Hepatic stellate cell (primary cell): ENCODE data around the gene POLD4.
"Not testable (repeated sequence)": the region's sequence is repeated elsewhere in the genome, so short reads cannot be mapped to it uniquely, and the experiment has no call there.

Source experiments
- DNase-seq: peaks from one replicate; pipeline ENCODE4 v3.0.0; 2011; ENCODE audit warnings: low spot score

The POLD4 gene

GRCh38 chr11:67353317-67354074, at the start of gene POLD4:
TSS of gene POLD4 (minus strand) at chr11:67353546. CDS start at chr11:67353399, 147 bp downstream.
- peak; percentile 98 for DNase-seq

DNA sequence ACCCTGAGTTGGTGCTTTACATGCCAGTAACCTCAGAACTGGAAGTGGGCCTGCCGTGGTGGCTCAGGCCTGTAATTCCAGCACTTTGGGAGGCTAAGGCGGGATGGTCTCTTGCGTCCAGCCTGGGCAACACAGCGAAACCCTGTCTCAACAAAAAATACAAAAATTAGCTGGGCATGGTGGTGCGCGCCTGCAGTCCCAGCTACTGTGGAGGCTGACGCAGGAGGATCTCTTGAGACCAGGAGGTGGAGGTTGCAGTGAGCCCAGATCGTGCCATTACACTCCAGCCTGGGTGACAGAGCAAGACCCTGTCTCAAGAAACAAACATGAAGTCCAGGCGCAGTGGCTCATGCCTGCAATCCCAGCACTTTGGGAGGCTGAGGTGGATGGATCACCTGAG, 49.7 kb upstream of the POLD4 start:
- DNase-seq = not testable (repeated sequence)

- DNase-seq = not testable (repeated sequence)
Measured at GRCh38 chr11:67402192-67402839, 49.0 kb upstream of the POLD4 start.

- peak; percentile 98 for DNase-seq
Measured at GRCh38 chr11:67401495-67402191, 48.3 kb upstream of the POLD4 start, which contains the start of gene PPP1CA. TSS of gene PPP1CA (minus strand) at chr11:67401858. CDS start at chr11:67401782, 76 bp downstream.

- DNase-seq = no peak
Measured at GRCh38 chr11:67400942-67401494, 47.7 kb upstream of the POLD4 start.

DNA sequence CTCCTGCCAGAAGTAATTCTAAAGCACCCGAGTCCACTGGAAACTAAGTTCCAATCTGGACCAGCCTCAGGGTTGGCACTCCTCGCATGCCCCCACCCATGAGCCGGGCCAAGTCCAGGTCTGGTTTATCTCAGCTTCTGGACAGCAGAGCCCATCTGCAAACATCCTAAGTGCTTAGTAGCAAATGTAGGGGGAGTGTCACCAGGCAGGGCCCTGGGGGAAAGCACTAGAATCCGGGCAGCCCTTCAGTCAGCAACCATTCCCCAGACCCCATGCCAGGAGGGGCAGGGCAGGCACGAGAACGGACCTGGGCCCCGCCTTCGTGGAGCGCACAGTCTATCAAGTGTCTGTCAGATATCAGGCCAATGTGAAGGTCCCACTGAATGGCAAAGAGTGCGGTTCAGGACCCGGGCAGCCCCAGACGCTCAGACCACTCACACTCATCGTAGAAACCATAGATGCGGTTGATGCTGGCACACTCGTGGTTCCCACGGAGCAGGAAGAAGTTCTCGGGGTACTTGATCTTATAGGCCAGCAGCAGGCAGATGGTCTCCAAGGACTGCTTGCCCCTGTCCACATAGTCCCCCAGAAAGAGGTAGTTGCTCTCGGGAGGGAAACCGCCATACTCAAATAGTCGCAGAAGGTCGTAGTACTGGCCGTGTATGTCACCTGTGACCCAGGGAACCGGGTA, 47.0 kb upstream of the POLD4 start:
- no peak for DNase-seq

DNA sequence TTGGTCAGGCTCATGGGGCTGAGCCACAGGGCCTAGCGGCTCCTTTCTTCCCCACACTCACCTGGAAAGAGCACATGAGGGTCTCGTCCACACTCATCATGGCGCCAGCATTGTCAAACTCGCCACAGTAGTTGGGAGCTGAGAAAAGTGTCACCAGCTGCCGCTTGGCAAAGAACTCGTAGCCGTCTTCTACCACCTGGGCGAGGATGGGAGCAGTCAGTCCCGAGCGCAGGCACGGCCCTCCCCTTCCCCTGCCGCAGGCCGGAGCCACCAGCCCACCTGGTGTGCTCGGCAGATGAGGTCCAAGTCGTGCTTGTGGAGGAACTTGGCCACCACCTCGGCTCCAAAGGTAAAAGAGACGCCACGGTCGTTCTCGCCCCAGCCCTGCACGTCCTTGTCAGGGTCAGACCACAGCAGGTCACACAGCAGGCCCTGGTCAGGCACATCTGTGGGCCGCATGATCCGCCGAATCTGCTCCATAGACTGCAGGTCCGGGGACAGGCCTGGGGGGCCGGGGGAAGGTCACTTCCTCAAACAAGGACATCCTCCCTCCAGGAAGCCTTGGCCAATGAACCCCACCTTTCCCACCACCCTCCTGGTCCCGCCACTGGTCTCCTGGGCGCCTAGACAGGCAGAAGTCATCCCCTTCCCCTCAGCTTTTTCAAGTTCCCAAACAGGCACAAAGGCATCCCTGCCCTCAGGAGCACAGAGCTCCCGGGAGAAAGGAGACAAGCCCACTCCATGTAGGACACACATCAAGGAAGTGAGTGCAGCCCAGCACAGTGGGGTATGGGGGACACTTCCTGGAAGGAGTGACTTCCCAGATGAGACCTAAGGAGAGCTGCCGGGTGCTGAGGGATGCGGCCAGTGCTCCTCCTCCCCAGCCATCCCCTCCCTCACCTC, 45.6 kb upstream of the POLD4 start:
- no peak for DNase-seq

GRCh38 chr11:67397986-67398660, 44.8 kb upstream of the POLD4 start:
- no peak for DNase-seq

- DNase-seq = no peak
Measured at GRCh38 chr11:67397536-67397935, 44.2 kb upstream of the POLD4 start.

DNA sequence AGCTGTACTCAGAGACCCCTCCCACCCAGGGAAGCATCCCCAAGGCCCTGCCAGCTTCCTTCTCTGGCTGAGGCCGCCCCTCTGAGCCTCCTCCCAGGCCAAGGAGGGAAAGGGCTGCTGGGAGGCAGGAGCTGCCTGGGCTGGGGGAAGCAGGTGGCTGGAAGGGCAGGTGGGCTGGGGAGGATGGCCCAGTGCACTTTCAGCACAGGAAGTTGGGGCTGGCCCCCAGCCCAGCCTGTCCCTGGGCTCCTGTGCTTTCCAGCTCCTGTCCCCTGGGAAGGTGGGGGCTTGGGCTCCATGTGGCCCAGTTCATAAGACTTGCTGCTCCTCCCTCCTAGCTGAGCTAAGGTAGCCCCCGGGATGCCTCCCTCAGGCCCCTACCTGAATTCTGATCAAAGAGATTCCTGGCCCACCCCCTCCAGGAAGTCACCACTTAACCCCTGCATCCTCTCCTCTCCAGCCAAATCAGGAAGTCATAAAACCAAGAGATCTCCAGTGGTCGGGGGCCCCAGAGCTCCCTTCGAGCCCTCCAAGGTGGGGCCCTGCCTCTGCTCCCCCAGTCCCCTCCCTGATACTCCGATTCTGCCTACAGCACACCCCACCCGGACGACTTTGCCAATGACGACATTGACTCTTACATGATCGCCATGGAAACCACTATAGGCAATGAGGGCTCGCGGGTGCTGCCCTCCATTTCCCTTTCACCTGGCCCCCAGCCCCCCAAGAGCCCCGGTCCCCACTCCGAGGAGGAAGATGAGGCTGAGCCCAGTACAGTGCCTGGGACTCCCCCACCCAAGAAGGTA, 43.4 kb upstream of the POLD4 start:
- DNase-seq = no peak

DNA sequence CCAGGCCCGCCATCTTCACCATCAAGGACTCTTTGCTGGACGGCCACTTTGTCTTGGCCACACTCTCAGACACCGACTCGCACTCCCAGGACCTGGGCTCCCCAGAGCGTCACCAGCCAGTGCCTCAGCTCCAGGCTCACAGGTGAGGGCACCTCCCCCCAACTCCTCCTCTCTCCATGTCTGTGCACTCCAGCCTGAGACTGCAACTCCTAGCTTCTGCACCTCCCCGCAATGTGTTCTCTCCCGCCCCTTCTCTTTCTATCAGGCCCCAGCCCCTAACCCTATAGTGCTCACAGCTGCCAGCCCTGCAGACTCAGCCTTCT, 42.9 kb upstream of the POLD4 start:
- no peak for DNase-seq

- DNase-seq = no peak
Measured at GRCh38 chr11:67395555-67396258, 42.4 kb upstream of the POLD4 start.

- DNase-seq = no peak
Measured at GRCh38 chr11:67393990-67394389, 40.6 kb upstream of the POLD4 start.

GRCh38 chr11:67393437-67393836, 40.1 kb upstream of the POLD4 start:
- no peak for DNase-seq

GRCh38 chr11:67392183-67392715, 38.9 kb upstream of the POLD4 start:
- peak; percentile 66 for DNase-seq

GRCh38 chr11:67391304-67392182, 38.2 kb upstream of the POLD4 start, which contains the start of gene RAD9A:
TSS of gene RAD9A (plus strand) at chr11:67391986. CDS start at chr11:67392045, 59 bp downstream.
- DNase-seq = peak; percentile 99

DNA sequence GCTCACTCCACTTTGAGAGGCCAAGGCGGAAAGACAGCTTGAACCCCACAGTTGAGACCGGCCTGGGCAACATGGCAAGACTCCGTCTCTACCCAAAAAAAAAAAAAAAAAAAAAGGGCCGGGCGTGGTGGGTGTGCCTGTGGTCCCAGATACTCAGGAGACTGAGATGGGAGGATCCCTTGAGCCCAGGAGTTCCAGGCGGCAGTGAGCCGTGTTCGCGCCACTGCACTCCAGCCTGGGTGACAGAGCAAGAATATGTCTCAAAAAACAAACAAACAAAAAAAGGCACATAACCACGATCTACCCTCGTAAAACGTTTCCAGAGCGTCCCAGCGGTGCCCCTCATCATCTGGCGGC, 37.6 kb upstream of the POLD4 start:
- no peak for DNase-seq

- no peak for DNase-seq
Measured at GRCh38 chr11:67389477-67389876, 36.1 kb upstream of the POLD4 start.
